Stimulated activated CD8-positive, alpha-beta memory T cell treated with anti-CD3 and anti-CD28 coated beads, Interleukin-12 subunit alpha, Interleukin-12 subunit beta, amount 100 ng/mL, for 24 hours (primary cell): ENCODE data around the gene ADCY3.
A peak's percentile ranks its signal among the peaks of the same experiment; 100 is the strongest.

Experiments
- DNase-seq: peaks from one replicate; pipeline ENCODE4 v3.0.0-alpha.2; 2020; ENCODE audit errors: extremely low read depth

Gene ADCY3

GRCh38 chr2:24830786-24831185 is 89.3 kb downstream of the ADCY3 start:
- DNase-seq, result no peak

- no peak for DNase-seq
Measured at GRCh38 chr2:24830351-24830750, 89.7 kb downstream of the ADCY3 start.

GRCh38 chr2:24828238-24828996 is 91.6 kb downstream of the ADCY3 start:
- DNase-seq, result no peak

GRCh38 chr2:24827321-24828237 is 92.5 kb downstream of the ADCY3 start:
- DNase-seq, result peak; percentile 25

- no peak for DNase-seq
Measured at GRCh38 chr2:24826773-24827145, 93.3 kb downstream of the ADCY3 start.

GRCh38 chr2:24825883-24826772 is 93.9 kb downstream of the ADCY3 start:
- DNase-seq, result no peak

- DNase-seq, result no peak
Measured at GRCh38 chr2:24824966-24825882, 94.8 kb downstream of the ADCY3 start.

GRCh38 chr2:24824071-24824588 is 95.9 kb downstream of the ADCY3 start:
- DNase-seq, result no peak

- no peak for DNase-seq
Measured at GRCh38 chr2:24822049-24822706, 97.9 kb downstream of the ADCY3 start.

- DNase-seq, result no peak
Measured at GRCh38 chr2:24821433-24821891, 98.6 kb downstream of the ADCY3 start.

GRCh38 chr2:24820598-24821432 is 99.2 kb downstream of the ADCY3 start:
- no peak for DNase-seq

- DNase-seq, result no peak
Measured at GRCh38 chr2:24820175-24820513, 99.9 kb downstream of the ADCY3 start.

GRCh38 chr2:24819442-24820174 is 100.4 kb downstream of the ADCY3 start:
- no peak for DNase-seq

- DNase-seq, result no peak
Measured at GRCh38 chr2:24818721-24819167, 101.3 kb downstream of the ADCY3 start.

- DNase-seq, result no peak
Measured at GRCh38 chr2:24816884-24817283, 103.2 kb downstream of the ADCY3 start.

GRCh38 chr2:24816404-24816803 is 103.6 kb downstream of the ADCY3 start:
- no peak for DNase-seq

- DNase-seq, result no peak
Measured at GRCh38 chr2:24815171-24815570, 104.9 kb downstream of the ADCY3 start.

GRCh38 chr2:24814516-24814915 is 105.5 kb downstream of the ADCY3 start:
- no peak for DNase-seq
